ENCODE results near the gene FBXL17.

The FBXL17 gene

DNA sequence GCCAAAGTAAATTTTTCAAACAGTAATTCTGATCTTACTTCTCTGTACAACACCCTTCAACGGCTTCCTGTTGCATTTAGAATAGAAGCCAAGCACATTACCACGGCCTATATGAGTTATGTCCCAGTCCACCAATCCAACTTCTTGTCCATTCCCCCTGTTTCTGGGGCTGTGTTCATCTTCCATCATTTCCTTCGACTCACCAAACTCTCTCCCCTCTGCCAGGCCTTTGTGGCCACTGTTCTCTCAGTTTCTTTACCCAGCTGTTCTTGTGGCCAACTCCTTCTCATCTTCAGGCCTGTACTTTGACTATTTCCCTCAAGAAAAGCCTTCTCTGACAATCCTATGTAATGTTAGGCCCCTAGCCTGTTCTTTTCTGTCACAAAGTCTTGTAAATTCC lies 451.8 kb downstream of the FBXL17 start:
- in situ Hi-C loops (cut with HindIII; ENCODE audit: low sequenced_read_pairs) = no loop called here

DNA sequence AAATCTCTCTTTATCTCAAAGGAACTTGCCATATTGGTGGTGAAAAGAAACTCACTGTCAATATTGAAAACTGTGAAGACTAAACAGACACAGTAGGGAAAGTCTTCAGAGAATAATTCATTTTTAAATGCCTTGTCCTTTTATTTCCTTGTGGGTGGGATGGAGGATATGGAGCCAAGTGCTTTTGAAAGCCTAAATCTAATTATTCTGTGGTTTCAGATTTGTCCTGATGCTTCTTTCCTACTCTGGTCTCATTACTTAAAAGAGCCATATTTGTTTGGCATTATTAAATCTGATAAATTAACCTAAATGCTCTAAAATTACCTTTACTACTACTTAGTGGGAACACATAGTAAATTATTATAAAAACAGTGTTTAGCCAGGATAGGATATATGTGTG lies 452.8 kb downstream of the FBXL17 start:
- in situ Hi-C loops (cut with HindIII; ENCODE audit: low sequenced_read_pairs) = no loop called here

DNA sequence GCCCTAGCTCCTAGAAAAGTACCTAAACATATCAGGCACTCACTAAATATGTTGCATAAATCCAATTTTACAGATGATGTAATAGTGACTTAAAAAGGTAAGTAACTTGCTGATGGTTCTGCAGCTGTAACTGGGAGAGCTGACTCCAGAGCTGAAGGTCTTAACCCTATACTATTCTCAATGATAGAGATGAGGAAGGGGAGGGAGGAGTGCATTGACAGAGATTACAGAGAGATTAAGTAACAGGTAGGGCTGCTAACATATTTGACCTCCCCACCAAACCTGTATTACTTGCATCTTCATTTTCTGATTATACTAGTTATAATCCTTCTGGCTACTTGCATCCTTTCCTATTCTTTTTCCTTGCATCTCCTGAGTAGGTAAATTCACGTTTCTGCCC lies 455.8 kb downstream of the FBXL17 start:
- in situ Hi-C loops (cut with HindIII; ENCODE audit: low sequenced_read_pairs) = no loop called here

DNA sequence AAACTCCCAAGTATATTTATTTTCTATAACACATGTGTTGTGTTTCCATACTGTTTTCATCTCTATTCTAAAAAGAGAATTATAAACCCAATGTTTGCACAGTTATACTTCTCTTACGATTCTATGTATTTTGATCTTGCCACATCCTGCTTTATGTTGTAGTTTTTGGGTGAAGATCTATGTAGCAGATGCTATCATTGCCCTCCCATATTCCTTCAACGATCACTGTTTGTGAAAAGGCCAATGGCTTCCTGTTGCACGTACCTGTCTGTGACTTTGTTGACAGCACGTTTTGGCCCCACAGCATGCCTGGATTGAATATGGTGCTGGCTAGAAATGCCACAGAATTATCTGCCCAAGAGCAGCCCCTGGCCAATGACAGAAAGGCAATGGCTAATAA lies 456.7 kb downstream of the FBXL17 start:
- in situ Hi-C loops (cut with HindIII; ENCODE audit: low sequenced_read_pairs) = no loop called here

DNA sequence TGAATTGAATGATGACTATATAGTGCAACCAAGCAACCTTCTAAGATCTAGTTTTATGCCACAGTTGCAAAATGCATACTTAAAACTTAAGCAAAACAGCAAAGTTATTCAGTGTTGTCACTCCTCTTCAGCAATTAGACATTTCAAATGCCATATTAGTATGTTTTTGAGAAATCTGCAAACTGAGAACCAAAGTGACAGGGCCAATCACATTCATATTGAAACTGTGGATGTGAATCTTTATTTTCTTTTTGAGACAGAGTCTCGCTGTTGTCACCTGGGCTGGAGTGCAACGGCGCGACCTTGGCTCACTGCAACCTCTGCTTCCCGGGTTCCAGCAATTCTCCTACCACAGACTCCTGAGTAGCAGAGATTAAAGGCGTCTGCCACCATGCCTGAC lies 461.9 kb downstream of the FBXL17 start:
- in situ Hi-C loops (cut with HindIII; ENCODE audit: low sequenced_read_pairs) = no loop called here

DNA sequence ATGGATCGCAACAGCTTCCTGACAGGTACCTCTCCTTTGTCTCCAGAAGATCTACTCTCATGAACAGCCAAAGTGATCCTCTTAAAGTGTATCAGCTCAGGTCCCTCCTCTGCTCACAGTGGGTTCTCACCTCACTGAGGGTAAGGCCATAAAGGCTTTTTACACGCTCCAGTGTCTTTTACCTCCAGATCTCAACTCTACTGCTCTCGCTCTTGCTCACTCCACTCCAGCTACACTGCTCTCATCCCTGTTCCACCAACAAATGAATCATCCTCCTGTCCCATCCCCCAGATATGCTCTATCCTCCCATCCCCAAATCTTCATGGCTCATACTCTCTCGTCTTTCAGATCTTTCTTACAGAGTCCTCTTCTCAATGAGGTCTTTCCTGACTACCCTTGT lies 462.5 kb downstream of the FBXL17 start:
- in situ Hi-C loops (cut with HindIII; ENCODE audit: low sequenced_read_pairs) = no loop called here

DNA sequence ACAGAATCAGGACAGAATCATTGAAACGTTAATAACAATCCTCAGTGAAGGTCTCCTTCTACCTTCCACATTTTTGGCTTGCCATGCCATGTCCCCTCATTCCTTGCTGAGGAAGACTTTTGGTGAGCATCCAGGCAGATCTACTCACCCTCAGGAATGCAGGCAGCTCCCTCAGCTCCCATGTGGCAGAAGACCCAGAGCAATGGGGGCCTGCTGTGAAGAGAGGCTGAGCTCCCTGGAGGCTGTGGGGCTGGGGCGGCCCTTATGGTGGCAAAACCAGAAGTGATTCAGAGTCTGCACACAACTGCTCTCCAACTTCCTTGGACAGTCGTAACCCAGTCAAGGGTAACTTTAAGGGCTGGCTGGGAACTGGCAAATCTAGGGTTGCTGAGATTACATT lies 463.9 kb downstream of the FBXL17 start:
- in situ Hi-C loops (cut with HindIII; ENCODE audit: low sequenced_read_pairs) = no loop called here

DNA sequence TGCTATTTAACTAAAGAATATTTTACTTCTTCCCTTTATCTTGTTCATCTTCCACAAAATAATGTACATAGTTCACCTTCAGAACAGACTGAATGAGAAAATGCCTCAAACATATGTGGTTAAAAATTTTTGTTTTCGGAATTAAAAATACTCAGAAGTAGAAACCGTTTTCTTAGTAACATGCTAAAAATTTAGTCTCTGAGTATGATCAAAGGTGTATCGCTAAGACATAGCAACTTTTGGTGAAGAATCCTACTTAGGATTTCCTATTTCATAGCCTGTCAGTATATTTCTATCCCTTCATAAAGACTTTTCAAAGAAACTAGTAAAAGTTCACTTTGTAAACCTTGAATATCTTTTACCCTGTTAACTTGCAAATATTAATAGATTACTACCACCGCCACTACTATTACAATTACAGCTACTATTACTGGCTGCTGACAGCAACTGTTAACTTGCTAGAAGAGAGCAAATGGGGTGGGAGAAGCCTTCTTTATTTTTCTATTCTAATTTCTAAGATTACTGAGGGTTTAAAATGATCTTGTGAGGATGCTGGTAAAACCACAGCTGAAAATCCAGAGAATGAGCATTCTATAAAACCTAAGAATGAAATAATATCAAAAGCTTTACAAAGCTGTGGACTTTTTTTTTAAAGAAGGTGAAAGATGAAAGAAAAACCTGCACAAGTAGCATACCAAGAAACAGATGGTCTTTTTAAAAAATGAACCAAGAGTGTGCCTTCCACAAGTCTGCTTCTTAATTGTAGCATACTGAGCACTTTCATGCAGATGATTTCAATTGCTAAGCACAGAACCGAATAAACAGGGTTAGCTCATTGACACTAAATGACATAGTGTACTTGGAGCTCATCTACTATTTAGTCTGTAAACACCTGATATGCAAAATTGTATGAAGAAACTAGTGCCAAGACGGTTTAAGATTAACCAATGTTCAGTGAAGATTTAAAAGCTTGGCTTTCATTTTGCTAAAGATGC lies 464.9 kb downstream of the FBXL17 start:
- in situ Hi-C loops (cut with HindIII; ENCODE audit: low sequenced_read_pairs) = no loop called here

DNA sequence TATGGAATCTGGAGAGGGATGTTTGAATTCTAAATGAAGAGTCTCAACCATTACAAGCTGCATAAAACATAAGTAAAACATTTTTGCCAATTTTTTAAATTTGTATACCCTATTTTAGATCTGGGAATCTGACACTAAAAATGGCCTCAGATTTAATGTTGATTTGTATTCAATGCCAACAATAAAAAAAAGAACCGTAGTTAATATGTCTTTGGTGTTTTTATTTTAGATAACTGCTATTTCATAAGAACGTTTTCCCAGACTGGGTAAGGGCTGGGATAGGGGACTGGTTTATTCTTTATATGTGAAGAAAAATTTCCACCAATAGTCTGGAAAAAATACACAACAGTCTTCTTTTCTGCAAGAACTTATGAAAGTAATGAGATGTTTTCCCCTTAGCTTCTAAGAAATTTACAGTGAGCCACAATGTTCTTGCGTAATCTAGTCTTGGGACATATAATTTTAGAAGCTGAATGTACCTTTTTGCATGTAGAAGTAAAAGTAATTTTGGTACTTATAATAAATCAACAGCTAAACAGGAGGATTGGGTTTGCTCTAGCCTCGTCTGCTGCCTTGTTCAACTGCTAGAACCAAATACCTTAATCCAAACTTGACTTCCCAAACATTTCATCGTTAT lies 466.6 kb downstream of the FBXL17 start:
- in situ Hi-C loops (cut with HindIII; ENCODE audit: low sequenced_read_pairs) = no loop called here

DNA sequence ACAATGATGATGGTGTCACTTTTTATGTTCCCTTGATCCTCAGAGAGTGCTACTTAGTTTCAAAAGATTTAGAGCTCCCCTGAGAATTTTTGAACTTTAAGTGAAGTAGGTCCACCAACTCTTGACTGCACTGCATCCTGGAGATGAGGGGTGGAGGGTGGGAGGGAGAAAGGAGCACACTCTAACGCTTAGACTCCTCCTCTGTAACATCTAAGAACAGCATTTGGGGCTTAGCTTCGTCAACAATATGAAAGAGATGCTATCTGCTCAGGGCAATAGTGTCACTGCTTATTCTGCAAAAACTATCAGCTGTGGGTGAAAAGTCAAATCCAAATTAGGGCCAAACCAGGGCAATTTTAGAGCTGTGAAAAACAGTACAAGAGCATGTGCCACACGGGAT lies 468.4 kb downstream of the FBXL17 start:
- in situ Hi-C loops (cut with HindIII; ENCODE audit: low sequenced_read_pairs) = no loop called here

DNA sequence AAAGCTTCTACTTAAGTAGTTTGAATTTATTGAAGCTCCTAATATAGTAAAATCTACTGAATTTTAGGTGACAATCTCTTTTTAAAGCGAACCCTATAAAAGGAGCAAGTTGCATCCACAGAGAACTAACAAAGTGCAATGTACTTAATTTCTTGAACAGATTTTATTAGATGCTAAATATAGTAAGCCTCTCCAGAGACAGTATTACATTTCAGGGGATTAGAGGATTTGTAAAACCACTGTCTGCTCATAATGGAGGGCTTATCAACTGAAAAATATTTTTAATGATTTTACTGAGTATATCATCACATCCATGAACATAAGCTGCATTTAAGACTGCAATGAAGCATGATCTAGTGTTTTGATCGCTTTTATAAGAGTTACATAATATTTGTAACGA lies 481.2 kb downstream of the FBXL17 start:
- in situ Hi-C loops (cut with HindIII; ENCODE audit: low sequenced_read_pairs) = no loop called here

DNA sequence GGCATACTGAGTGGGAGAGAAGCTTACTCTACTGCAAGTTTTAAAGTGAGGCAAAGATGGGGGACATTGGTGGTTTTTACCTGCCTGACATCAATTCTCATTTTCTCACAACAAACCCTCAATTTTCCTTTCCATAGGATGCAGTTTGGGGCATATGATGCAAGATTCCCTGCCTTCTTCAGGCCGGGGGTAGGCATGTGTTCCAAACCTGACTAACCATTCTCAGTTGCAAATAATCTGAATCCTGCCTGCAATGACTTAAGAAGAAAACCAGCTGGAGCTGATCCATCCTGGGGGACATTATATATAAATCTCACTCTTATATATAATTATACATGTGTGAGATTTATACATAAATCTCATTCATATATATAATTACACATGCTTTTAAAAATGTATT lies 487.5 kb downstream of the FBXL17 start:
- in situ Hi-C loops (cut with HindIII; ENCODE audit: low sequenced_read_pairs) = no loop called here

DNA sequence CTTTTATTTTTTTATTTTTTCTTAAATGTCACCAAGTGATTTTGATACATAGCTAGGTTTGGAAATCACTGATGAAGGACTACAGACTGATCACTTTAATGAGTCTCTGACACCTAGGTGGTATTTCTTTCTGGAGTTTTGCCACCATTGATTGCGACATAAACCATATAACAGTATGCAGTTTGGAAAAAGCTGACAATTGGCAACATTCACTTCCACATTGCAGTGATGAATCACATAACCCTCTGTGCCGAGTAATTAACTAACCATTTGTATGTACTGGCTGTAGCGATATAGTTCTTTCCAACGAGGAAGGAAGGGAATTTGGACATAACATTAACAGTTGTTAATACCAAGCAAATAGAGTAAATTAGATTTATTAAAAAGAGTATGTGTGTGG lies 488.3 kb downstream of the FBXL17 start:
- in situ Hi-C loops (cut with HindIII; ENCODE audit: low sequenced_read_pairs) = no loop called here

DNA sequence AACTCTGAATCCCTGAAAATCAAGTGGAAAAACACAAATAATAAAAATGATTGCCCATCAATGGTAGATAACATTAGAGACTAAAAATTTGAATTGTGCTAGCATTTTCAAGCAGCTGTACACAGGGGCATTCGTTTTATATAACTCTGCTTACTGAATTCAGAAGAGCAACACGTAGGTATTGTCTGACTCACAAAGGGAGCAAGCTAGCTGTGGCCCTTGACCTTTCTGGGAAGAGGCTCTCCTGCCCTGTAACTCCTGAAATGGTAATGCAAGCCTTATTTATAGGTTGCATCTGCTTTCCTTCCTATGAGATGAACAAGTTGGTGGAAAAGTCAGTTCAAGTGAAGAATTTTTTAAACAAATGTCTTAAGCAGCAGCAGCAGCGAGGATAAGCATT lies 492.5 kb downstream of the FBXL17 start:
- in situ Hi-C loops (cut with HindIII; ENCODE audit: low sequenced_read_pairs) = no loop called here

DNA sequence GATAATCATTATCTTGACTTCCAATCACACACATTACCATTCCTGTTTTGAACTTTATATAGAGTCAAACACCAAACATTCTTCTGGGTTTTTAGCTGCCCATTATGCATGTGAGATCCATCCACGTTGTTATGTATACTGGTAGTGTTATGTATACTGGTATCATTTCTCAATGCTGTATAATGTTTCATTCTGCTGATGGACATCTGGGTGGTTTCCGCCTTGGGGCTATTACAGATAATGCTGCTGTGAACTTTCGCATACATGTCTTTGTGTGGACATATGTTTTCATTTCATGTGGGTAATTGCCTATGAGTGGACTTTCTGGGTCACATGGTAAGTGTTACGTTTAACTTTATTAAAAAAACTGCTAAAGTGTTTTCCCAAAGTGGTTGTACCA lies 493.4 kb downstream of the FBXL17 start:
- in situ Hi-C loops (cut with HindIII; ENCODE audit: low sequenced_read_pairs) = no loop called here

DNA sequence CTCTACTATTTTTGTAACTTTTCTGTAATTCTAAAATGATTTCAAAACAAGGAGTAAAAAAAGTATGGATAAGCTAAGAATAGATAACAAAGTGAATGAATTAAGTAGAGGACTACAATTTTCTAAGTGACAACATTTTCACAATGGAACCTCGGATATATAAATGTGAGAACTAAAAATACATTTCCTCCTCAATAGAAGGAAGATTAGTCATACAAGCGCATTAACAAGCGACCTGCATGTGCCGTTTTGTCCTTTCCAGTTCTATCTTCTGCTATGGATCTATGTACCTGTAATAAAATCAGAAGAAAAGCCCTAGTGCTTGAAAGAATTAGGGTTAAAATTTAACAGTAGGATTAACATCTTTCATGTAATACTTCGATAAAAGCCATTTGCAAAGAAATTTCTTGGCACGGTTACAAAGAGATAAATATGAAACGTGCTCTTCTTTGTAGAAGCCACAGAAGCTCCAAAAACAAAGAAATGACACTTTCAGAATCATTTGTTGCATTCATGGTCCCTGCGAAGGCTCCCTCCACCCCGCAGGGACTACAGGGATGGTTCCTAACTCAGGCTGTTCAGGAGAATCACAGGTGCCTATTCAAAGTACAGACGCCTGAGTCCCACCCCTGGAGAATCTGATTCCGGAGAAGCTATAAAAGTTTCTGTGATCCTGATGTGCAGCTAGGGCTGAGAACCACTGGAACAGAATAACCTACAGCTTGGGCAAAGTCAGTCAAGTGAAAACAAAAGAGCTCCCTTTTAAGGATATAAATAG lies 494.5 kb downstream of the FBXL17 start:
- in situ Hi-C loops (cut with HindIII; ENCODE audit: low sequenced_read_pairs) = no loop called here

DNA sequence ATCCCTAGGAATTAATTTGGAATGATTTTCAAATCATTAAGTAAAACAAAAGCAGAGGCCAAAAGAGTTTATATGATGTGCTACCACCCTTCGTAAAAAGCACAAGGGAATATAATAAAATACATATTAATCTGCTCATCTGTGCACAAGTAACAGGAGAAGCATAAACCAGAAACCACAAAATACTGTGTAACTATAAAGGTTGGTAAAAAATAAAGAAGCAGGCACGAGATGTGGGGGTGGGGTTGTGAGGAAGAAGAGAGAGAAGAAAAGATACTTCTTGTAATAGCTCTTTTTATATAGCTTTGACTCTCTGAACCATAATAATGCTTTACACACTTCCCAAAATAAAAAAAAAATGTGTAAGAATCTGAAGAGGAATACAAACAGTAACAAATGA lies 496.3 kb downstream of the FBXL17 start:
- in situ Hi-C loops (cut with HindIII; ENCODE audit: low sequenced_read_pairs) = no loop called here

DNA sequence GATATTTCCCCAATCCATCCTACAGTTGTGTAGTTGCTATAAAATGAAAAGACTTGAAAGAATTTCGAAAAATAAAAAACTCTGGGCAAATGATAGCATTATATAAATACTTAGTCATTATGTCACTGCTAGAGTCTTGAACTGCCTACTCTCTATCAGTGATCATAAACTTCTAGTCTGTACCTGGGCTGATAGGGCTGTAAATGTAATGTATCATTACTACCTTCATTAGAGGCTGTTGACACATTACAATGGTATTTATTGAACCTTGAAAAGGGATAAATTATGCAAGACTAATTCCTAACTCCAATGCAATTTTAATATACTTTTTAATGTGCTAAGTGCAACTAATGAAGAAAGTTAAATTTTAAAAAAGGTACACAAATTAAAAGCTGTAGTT lies 497.0 kb downstream of the FBXL17 start:
- in situ Hi-C loops (cut with HindIII; ENCODE audit: low sequenced_read_pairs) = no loop called here

DNA sequence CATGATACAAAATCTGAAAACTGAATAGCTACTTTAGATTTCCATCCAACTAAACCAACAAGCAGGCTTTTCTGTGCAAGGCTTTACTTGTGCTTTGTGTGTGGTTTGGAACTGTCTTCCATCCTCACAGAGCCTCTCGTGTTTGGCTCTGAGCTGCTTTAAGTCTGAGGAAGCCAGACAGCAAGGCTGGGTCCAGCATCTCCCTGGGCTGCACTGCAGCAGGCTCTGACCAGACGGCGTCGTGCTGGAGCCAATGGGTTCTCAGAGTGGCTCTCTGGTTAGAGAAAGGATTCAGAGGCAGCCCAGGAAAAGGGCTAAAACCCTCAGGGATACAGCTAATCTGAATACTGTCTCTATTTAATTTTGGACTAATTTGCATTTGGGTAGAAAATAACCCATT lies 503.2 kb downstream of the FBXL17 start:
- in situ Hi-C loops (cut with HindIII; ENCODE audit: low sequenced_read_pairs) = no loop called here

DNA sequence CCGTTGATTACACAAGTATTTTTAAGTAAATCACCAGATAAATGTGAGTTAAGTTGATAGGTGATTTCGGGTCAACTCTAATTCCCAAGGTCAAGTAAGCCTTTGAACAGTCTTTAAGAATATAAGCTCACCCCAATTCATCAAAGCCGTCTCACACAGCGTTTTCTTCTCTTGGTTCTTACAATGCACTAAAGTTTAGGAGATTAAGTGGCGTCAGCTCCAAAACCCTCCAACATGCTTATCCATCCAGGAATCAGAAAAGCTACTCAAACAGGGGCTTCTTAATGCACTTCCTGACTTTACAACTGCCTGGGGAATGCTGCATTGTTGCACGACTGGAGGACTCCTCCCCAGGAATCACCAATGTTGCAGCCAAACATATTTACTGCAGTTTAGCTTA lies 505.0 kb downstream of the FBXL17 start:
- in situ Hi-C loops (cut with HindIII; ENCODE audit: low sequenced_read_pairs) = no loop called here

DNA sequence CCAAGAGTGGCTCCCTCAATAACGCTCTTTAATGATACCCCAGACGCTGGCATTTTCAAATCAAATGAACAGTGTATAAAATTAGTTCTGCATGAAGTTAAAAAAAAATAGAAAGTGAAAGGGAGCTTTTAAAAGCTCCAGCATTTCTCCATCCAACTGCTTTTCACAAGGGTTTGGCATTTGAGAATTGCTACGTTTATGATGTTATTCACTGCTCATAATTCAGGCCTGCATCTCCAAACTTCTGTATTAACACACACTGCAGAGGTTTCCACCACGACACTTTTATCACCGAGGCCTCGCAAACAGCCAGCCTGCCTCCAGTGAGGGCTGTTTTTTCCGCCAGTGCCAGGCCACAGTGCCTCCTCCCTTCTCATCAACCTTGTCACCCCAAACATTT lies 505.6 kb downstream of the FBXL17 start:
- in situ Hi-C loops (cut with HindIII; ENCODE audit: low sequenced_read_pairs) = no loop called here

DNA sequence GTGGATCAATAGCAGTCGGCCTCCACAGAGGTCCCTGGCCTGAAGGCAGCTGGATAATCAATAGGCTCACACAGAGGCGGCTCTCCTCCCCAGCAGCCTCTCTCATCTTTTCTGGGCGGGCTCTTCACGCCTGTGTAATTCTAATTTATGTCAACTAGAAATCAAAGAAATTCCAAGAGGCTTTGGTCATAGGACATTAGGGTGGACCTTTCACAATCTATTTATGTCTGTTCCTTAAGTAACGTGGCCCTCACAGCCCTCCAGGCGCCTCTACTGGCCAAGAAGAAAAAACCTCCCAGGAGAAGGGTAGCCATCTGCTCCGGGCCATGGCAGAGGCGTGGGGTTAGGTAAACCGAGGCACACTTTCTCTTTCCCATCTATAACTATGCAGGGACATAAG lies 506.1 kb downstream of the FBXL17 start:
- in situ Hi-C loops (cut with HindIII; ENCODE audit: low sequenced_read_pairs) = no loop called here

Data from DLD1 (cell line).